WTC11 (cell line): Measurements from ENCODE around the gene FMNL2. TPM values are rescaled to one million over a fixed set of nuclear protein-coding genes. Genes with fewer than 3 reads are reported as not detected.

Experiments
- ATAC-seq: fragments of 200-7000 bp; cut with Tn5 transposase; 2 replicates; pipeline ENCODE4 v1.10.0; 2021; ENCODE audit warnings: mild to moderate bottlenecking, moderate library complexity
- CTCF ChIA-PET: fragments of 300-600 bp; sonication (Branson Sonifier 250); formaldehyde crosslinking; loops from one replicate; lab custom pipeline; 2021; ENCODE audit warnings: antibody characterized with exemption; lab: Charles Lee
- POLR2A ChIA-PET: fragments of 350-600 bp; sonication (Branson Sonifier 250); formaldehyde crosslinking; loops from one replicate; lab custom pipeline; 2021; ENCODE audit warnings: antibody characterized with exemption; lab: Charles Lee
- DNase-seq: peaks from one replicate; pipeline ENCODE4 v3.0.0; 2021; ENCODE audit warnings: low spot score
- H3K27ac Mint-ChIP-seq: 2 replicates; pipeline ENCODE4 v1.8.0; 2021; ENCODE audit warnings: mixed read lengths
- H3K27me3 Mint-ChIP-seq: 2 replicates; pipeline ENCODE4 v1.8.0; 2021; ENCODE audit warnings: low read depth, mild to moderate bottlenecking, moderate library complexity, mixed read lengths
- H3K36me3 Mint-ChIP-seq: 2 replicates; pipeline ENCODE4 v1.8.0; 2021; ENCODE audit warnings: mixed read lengths
- H3K4me1 Mint-ChIP-seq: 2 replicates; pipeline ENCODE4 v1.8.0; 2022; ENCODE audit warnings: mixed read lengths
- H3K4me3 Mint-ChIP-seq: 2 replicates; pipeline ENCODE4 v1.8.0; 2021; ENCODE audit warnings: mild to moderate bottlenecking, moderate library complexity, mixed read lengths
- H3K9me3 Mint-ChIP-seq: 2 replicates; pipeline ENCODE4 v1.8.0; 2021; ENCODE audit warnings: mixed read lengths
- ATF1 ChIP-seq: sonication (generic); formaldehyde crosslinking; IDR thresholded peaks from 2 replicates; pipeline ENCODE4 v1.8.1; 2023; ENCODE audit warnings: mild to moderate bottlenecking, moderate library complexity, missing genetic modification reagents
- ETV6 ChIP-seq: sonication (generic); formaldehyde crosslinking; IDR thresholded peaks from 2 replicates; pipeline ENCODE4 v1.8.1; 2022; ENCODE audit warnings: mild to moderate bottlenecking, missing genetic modification reagents
- GRHL2 ChIP-seq: fragments of 250-450 bp; sonication (Bioruptor Pico); IDR thresholded peaks from 2 replicates; pipeline ENCODE4 v1.8.0; 2022; ENCODE audit warnings: mild to moderate bottlenecking, moderate library complexity; ENCODE audit not compliant: insufficient replicate concordance, severe bottlenecking
- JAZF1 ChIP-seq: fragments of 250-450 bp; sonication (Bioruptor Pico); IDR thresholded peaks from 2 replicates; pipeline ENCODE4 v1.9.0; 2021; ENCODE audit warnings: moderate library complexity, mild to moderate bottlenecking, inconsistent platforms
- MXD4 ChIP-seq: fragments of 250-450 bp; sonication (Bioruptor Pico); IDR thresholded peaks from 2 replicates; pipeline ENCODE4 v1.8.0; 2021; ENCODE audit warnings: mild to moderate bottlenecking, moderate library complexity, borderline replicate concordance
- MYBL2 ChIP-seq: sonication (generic); formaldehyde crosslinking; IDR thresholded peaks from 2 replicates; pipeline ENCODE4 v1.8.1; 2023; ENCODE audit warnings: mild to moderate bottlenecking, moderate library complexity, missing genetic modification reagents
- SMAD4 ChIP-seq: sonication (generic); formaldehyde crosslinking; IDR thresholded peaks from 2 replicates; pipeline ENCODE4 v1.8.0; 2022; ENCODE audit warnings: mild to moderate bottlenecking, missing genetic modification reagents
- TEAD4 ChIP-seq: sonication (generic); formaldehyde crosslinking; IDR thresholded peaks from 2 replicates; pipeline ENCODE4 v1.8.0; 2022; ENCODE audit warnings: mild to moderate bottlenecking, missing genetic modification reagents
- ZNF138 ChIP-seq: sonication (generic); formaldehyde crosslinking; conservative IDR thresholded peaks from 2 replicates; pipeline ENCODE4 v1.8.1; 2022; ENCODE audit warnings: mild to moderate bottlenecking, moderate library complexity, missing genetic modification reagents
- ZNF219 ChIP-seq: sonication (generic); formaldehyde crosslinking; IDR thresholded peaks from 2 replicates; pipeline ENCODE4 v1.8.0; 2023; ENCODE audit warnings: missing genetic modification reagents, mild to moderate bottlenecking, borderline replicate concordance
- ZNF232 ChIP-seq: sonication (generic); formaldehyde crosslinking; IDR thresholded peaks from 2 replicates; pipeline ENCODE4 v1.8.0; 2022; ENCODE audit warnings: mild to moderate bottlenecking, missing genetic modification reagents
- ZNF263 ChIP-seq: sonication (generic); formaldehyde crosslinking; IDR thresholded peaks from 2 replicates; pipeline ENCODE4 v1.8.1; 2022; ENCODE audit warnings: low read depth, mild to moderate bottlenecking, moderate library complexity, missing genetic modification reagents
- total RNA-seq: library from RNA; stranded (reverse); gene quantifications from 3 replicates; pipeline ENCODE4 v1.2.3, GENCODE V29; 2021
- TF ChIP-seq, protein P1 (sequence below): fragments of 250-450 bp; sonication (Bioruptor Pico); IDR thresholded peaks from 2 replicates; pipeline ENCODE4 v1.8.0; 2021; ENCODE audit warnings: mild to moderate bottlenecking
- TF ChIP-seq, protein P2 (sequence below): sonication (generic); formaldehyde crosslinking; IDR thresholded peaks from 2 replicates; pipeline ENCODE4 v1.8.0; 2022; ENCODE audit warnings: mild to moderate bottlenecking, missing genetic modification reagents
- TF ChIP-seq, protein P3 (sequence below): fragments of 250-450 bp; sonication (Bioruptor Pico); IDR thresholded peaks from 2 replicates; pipeline ENCODE4 v1.9.0; 2021; ENCODE audit warnings: mild to moderate bottlenecking
- TF ChIP-seq, protein P4 (sequence below): sonication (generic); formaldehyde crosslinking; IDR thresholded peaks from 2 replicates; pipeline ENCODE4 v1.8.1; 2023; ENCODE audit warnings: mild to moderate bottlenecking, missing genetic modification reagents, borderline replicate concordance
- TF ChIP-seq, protein P5 (sequence below): sonication (generic); formaldehyde crosslinking; IDR thresholded peaks from 2 replicates; pipeline ENCODE4 v1.8.0; 2023; ENCODE audit warnings: mild to moderate bottlenecking, missing genetic modification reagents

Gene FMNL2
- total RNA-seq, 1 experiment from 2014 or later: 43.0 TPM

DNA sequence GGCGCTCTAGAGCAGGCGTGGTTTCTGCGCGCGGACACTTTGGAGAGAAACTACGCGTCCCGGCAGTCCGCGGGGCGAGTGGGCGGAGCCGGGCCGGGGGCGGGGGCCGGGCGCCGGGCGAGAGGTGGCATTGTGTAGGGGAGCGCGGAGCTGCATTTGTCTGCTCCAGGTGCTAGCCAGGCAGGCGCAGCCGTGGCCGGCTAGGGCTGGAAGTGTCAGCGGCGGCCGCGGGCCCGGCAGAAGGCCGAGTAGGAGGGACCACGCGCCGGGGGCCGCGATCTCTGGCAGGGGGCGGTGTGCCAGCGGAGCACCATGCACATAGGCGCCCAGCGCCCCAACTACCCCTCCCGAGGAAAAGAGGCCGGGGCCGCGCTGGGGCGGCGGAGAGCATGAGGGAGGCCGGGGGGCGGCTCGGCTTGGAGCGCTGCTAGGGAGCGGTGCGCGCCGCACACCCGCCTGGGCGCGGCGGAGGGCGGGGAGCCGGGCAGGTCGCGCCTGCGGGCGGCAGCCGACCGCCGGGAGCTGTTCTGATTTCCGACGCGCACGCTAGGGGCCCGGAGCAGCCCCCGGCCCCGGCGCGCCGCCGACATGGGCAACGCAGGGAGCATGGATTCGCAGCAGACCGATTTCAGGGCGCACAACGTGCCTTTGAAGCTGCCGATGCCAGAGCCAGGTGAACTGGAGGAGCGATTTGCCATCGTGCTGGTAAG is at the start of gene FMNL2 (continued):
- TF ChIP-seq, protein P1, sequence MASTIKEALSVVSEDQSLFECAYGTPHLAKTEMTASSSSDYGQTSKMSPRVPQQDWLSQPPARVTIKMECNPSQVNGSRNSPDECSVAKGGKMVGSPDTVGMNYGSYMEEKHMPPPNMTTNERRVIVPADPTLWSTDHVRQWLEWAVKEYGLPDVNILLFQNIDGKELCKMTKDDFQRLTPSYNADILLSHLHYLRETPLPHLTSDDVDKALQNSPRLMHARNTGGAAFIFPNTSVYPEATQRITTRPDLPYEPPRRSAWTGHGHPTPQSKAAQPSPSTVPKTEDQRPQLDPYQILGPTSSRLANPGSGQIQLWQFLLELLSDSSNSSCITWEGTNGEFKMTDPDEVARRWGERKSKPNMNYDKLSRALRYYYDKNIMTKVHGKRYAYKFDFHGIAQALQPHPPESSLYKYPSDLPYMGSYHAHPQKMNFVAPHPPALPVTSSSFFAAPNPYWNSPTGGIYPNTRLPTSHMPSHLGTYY: no peak
- TF ChIP-seq, all 79 proteins: peak for 17

DNA sequence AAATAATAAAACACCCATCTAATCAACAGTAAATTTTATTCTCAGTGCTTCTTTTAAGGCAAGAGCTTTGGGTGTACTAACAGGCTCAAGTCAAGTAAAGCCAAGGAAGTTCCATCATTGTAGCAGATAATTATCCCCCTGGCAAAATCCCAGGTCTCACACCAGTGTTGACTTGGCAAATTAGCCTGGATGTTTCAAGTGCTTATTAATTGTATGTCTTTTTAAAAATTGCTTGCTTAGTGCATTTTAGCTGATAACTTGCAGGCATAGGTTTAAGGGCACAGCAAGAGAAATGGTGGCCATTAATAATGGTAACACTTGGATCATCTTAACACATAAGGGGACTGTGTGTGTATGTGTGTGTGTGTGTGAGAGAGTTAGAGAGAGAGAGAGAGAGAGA is 42.0 kb upstream of the FMNL2 start:
- Mint-ChIP-seq H3K36me3 (no peaks in the 10 kb centered on the region), H3K4me3 (no peak overlapping the region), H3K9me3 (peaks cover 8% of the 10 kb centered on the region), H3K27me3 (no peaks in the 10 kb centered on the region), H3K4me1 (no peaks in the 10 kb centered on the region), H3K27ac (no peak overlapping the region)
- ATAC-seq (no peak), DNase-seq (no peak)
- no peak for TF ChIP-seq ATF1 (CRISPR knock-in tag)
- no peak for TF ChIP-seq ETV6 (CRISPR knock-in tag)
- TF ChIP-seq ZNF263 (CRISPR knock-in tag): no peak
- TF ChIP-seq TEAD4: no peak
- TF ChIP-seq, protein P2, sequence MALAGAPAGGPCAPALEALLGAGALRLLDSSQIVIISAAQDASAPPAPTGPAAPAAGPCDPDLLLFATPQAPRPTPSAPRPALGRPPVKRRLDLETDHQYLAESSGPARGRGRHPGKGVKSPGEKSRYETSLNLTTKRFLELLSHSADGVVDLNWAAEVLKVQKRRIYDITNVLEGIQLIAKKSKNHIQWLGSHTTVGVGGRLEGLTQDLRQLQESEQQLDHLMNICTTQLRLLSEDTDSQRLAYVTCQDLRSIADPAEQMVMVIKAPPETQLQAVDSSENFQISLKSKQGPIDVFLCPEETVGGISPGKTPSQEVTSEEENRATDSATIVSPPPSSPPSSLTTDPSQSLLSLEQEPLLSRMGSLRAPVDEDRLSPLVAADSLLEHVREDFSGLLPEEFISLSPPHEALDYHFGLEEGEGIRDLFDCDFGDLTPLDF (CRISPR knock-in tag): no peak
- CTCF ChIA-PET: no interaction called here
- POLR2A ChIA-PET: interaction anchor here (0.7 kb wide), 1 partner anchor 173 kb away, joined by 3 read pairs; no protein-coding TSS in a partner anchor

DNA sequence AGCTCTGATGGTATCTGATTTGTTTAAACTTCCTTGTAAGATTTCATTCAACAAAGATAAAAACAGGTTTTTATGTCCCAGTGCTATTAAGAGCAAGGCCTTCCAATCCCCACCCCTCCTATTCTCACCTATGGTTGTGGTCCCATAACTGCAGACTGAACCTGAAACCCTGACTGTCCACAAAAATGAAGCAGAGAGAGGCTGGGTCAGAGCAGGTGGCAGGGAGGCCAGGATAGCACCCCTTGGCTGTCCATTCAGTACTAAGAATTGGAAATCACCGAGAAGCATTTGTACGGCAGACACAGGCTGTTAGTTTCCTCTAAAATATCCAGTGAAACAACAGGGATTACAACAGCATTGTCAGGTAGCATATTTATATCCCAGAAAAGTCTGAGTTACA is 37.3 kb upstream of the FMNL2 start:
- Mint-ChIP-seq H3K9me3 (no peaks in the 10 kb centered on the region), H3K27me3 (no peaks in the 10 kb centered on the region), H3K4me3 (no peak overlapping the region), H3K36me3 (no peaks in the 10 kb centered on the region), H3K27ac (no peak overlapping the region), H3K4me1 (0 out of 2 replicates have a peak, but pooled peaks cover 4% of the 10 kb centered on the region)
- TF ChIP-seq JAZF1 (CRISPR knock-in tag): no peak
- no peak for TF ChIP-seq ZNF138 (CRISPR knock-in tag)
- TF ChIP-seq, protein P3, sequence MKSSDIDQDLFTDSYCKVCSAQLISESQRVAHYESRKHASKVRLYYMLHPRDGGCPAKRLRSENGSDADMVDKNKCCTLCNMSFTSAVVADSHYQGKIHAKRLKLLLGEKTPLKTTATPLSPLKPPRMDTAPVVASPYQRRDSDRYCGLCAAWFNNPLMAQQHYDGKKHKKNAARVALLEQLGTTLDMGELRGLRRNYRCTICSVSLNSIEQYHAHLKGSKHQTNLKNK (CRISPR knock-in tag): no peak
- TF ChIP-seq ZNF219: no peak
- TF ChIP-seq ZNF232 (CRISPR knock-in tag): no peak
- TF ChIP-seq ZNF263 (CRISPR knock-in tag): no peak
- no peak for TF ChIP-seq GRHL2 (CRISPR knock-in tag)
- TF ChIP-seq SMAD4 (CRISPR knock-in tag): no peak
- TF ChIP-seq MXD4 (CRISPR knock-in tag): no peak
- TF ChIP-seq, protein P4, sequence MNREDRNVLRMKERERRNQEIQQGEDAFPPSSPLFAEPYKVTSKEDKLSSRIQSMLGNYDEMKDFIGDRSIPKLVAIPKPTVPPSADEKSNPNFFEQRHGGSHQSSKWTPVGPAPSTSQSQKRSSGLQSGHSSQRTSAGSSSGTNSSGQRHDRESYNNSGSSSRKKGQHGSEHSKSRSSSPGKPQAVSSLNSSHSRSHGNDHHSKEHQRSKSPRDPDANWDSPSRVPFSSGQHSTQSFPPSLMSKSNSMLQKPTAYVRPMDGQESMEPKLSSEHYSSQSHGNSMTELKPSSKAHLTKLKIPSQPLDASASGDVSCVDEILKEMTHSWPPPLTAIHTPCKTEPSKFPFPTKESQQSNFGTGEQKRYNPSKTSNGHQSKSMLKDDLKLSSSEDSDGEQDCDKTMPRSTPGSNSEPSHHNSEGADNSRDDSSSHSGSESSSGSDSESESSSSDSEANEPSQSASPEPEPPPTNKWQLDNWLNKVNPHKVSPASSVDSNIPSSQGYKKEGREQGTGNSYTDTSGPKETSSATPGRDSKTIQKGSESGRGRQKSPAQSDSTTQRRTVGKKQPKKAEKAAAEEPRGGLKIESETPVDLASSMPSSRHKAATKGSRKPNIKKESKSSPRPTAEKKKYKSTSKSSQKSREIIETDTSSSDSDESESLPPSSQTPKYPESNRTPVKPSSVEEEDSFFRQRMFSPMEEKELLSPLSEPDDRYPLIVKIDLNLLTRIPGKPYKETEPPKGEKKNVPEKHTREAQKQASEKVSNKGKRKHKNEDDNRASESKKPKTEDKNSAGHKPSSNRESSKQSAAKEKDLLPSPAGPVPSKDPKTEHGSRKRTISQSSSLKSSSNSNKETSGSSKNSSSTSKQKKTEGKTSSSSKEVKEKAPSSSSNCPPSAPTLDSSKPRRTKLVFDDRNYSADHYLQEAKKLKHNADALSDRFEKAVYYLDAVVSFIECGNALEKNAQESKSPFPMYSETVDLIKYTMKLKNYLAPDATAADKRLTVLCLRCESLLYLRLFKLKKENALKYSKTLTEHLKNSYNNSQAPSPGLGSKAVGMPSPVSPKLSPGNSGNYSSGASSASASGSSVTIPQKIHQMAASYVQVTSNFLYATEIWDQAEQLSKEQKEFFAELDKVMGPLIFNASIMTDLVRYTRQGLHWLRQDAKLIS (CRISPR knock-in tag): no peak
- TF ChIP-seq, protein P5, sequence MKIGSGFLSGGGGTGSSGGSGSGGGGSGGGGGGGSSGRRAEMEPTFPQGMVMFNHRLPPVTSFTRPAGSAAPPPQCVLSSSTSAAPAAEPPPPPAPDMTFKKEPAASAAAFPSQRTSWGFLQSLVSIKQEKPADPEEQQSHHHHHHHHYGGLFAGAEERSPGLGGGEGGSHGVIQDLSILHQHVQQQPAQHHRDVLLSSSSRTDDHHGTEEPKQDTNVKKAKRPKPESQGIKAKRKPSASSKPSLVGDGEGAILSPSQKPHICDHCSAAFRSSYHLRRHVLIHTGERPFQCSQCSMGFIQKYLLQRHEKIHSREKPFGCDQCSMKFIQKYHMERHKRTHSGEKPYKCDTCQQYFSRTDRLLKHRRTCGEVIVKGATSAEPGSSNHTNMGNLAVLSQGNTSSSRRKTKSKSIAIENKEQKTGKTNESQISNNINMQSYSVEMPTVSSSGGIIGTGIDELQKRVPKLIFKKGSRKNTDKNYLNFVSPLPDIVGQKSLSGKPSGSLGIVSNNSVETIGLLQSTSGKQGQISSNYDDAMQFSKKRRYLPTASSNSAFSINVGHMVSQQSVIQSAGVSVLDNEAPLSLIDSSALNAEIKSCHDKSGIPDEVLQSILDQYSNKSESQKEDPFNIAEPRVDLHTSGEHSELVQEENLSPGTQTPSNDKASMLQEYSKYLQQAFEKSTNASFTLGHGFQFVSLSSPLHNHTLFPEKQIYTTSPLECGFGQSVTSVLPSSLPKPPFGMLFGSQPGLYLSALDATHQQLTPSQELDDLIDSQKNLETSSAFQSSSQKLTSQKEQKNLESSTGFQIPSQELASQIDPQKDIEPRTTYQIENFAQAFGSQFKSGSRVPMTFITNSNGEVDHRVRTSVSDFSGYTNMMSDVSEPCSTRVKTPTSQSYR (CRISPR knock-in tag): no peak
- no peak for TF ChIP-seq MYBL2
- TF ChIP-seq ATF1 (CRISPR knock-in tag): no peak
- ChIA-PET CTCF (no interaction called here), POLR2A (no interaction called here)
- DNase-seq: no peak
- ATAC-seq: no peak
